Stimulated activated CD4-positive, alpha-beta T cell treated with anti-CD3 and anti-CD28 coated beads, Interleukin-12 subunit alpha, Interleukin-12 subunit beta, amount 100 ng/mL, for 4 hours (primary cell): Measurements from ENCODE around the gene ITPKB.
"Not testable (repeated sequence)": the region's sequence is repeated elsewhere in the genome, so short reads cannot be mapped to it uniquely, and the experiment has no call there.

Experiments
- DNase-seq: peaks from one replicate; pipeline ENCODE4 v3.0.0-alpha.2; 2020

ITPKB gene

DNA sequence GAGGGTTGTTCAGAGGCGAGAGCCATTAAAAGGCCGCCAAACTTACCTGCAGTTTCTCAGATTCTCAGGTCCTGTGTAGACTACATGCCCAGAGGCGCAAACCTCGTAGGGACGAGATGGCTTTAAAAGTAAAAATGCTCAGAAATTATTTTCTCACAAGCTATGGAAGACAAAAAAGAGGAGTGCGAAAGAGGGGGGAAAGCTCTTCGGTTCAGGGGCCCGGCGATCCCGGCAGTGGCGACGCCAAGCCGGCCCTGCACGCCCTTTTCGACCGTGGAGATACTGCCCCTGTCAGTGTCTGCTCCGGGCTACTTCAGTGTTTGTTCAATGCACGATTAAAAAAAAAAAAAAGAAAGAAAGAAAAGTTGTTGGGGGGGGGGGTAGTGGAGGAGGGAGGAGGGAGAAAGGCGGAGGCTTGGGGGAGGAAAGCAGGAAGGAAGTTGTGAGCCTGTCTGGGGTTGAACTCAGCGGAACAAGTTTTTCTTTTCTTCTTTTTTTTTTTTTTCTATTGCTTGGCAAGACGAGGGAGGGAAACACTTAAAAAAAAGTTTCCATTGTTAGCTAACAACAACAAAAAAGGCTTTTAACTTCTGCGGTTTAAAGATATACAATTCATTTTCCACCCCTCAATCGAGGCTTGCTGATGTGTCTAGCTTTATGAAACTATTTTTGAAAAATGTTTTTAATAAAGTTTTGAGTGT, at the start of gene ITPKB:
TSS of gene ITPKB (minus strand) at position 288 of the 701 bp plus-strand sequence. CDS start 1,824 bp downstream, outside the sequence.
- DNase-seq, result peak; percentile 43

DNA sequence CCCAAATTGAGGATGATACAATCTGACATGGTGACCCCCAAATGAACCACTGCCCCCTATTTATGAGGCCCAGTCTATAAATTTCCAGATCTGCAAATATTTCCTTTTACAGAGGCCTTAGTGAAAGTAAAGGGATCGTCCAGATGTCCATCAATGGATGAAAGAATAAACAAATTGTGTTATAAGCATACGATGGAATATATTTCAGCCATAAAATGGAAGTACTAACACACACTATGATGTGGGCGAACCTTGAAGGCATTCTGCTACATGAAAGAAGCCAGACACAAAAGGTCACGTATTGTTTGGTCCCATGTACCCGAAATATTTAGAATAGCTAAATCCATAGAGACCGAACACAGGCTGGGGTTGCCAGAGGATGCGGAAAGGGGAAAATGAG, 48.6 kb upstream of the ITPKB start:
- DNase-seq, result no peak

DNA sequence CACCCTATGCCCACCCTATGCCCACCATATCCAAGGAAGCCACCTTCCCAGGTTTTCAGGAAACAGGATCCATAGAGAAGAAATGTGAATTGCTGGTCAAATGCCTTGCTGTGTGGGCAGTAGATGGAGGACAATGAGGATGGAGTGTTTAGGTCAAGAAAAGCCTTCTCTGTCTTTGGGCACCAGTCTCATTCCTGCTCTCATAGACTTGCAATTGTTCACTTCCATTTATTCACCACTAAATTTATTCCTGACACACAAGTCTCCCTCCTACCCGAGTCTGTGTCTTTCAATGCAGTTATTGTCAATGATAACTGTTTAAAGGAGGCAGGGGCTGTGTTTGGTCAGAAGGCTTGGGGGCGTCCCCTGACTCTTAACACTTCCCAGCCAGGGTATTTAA, 48.0 kb upstream of the ITPKB start:
- no peak for DNase-seq

DNA sequence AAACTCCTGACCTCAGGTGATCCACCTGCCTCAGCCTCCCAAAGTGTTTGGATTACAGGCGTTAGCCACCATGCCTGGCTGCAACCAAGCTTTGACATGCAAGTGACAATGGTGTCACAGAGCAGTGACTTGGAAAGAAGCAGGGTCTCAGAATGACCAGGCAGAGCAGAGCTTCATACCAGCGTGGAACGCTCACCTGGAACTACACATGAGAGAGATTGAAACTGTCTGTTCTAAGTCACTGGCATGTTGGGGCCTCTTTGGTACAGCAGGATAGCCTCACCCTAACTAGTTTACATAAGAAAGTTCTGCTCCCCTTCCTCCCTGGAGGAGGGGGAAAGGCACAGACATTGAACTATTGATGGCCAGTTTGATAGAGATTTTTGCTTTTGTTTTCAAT, 47.5 kb upstream of the ITPKB start:
- DNase-seq, result no peak

DNA sequence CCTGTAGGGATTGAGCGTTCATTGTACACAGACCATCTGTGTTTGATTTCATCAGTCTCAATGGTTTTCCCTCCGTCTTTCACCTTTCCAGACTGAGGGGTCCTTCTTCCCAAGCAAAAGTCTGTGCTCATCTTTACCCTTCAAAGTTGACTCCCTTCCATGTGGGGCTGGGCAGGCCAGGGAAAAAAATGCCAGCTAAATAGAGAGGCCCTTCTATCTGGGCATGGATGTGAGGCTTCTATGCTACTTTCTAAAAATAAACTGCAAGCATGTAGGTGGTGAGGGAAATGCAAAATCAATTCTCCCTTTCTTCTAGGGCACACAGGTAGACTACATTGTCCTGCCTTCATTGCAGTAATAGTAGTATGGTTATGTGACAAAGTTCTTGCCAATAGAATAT, 46.7 kb upstream of the ITPKB start:
- no peak for DNase-seq

DNA sequence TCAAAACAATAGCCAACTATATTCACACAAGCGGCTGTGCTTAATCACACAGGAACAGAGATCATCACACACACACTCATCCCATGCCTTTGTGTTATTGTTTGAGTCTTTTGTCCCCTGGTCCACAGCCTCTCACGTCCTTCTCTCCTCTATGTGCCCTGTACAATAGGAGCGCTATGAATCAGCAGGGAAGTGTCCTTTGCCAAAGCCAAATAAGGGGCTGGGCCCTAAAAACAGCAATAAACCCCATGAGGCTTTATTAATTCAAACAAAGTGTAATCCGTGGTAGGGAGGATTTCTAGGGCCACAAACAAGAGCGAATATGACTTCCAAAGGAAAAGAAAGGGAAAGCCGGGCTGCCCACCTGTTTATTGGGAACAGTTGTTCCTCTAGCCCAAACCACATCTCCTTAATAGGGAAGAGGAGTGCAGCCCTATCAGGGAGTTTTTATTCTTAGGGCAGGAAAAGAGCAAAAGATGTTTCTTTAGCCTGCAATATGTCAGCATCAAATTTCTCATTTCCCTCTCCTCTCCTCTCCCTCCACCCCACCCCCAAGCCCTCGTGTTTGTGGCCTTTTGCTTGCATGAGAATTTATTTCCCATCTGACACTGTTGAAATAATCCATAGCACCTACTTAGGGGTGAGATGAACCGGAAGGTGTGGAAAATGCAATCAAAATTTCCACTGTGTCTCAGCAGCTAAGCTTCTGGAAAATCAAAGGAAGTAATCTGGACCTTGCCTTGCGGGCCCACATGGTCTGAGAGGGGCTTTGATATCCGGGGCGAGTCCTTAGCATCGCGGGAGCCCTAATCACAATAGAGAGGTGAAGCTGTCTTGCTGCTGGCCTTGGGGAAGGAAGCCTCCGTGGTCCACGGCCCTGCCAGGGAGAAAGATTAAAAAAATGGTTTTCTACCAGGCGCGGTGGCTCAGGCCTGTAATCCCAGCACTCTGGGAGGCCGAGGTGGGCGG, 45.3 kb upstream of the ITPKB start:
- no peak for DNase-seq

DNA sequence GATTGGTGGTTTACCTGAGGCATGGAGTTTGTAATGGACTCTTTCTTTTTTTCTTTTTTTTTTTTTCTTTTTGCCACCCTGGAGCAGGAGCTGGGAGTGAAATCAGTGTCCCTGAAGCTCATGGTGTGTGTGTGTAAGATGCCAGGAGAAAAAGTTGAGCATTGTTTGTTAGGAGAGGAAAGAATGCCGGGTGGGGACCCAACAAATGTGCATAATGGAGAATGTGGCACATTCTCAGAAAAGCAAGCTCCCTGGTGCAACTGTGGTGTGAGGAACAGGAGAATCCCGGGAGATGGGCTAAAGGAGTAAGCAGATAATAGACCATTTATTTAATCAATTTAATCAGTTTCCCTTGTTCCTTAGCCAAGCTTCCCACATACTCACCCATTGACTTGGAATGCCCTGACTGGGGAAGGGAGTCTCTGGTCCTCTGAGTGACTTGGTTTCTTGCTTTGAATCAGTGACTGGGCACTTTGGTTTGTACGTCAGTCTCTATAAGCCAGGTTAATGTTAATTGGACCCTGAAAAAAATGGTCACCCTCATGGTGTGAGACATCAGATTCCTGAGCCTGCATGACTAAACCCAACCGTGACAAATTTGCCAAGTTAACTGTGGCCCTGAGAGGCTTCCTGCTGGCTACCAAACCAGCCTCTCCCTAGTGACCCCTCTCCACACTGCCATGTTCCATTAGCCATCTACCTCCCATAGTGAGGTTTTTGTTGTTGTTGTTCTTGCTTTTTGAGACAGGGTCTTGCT, 43.9 kb upstream of the ITPKB start:
- DNase-seq, result no peak

DNA sequence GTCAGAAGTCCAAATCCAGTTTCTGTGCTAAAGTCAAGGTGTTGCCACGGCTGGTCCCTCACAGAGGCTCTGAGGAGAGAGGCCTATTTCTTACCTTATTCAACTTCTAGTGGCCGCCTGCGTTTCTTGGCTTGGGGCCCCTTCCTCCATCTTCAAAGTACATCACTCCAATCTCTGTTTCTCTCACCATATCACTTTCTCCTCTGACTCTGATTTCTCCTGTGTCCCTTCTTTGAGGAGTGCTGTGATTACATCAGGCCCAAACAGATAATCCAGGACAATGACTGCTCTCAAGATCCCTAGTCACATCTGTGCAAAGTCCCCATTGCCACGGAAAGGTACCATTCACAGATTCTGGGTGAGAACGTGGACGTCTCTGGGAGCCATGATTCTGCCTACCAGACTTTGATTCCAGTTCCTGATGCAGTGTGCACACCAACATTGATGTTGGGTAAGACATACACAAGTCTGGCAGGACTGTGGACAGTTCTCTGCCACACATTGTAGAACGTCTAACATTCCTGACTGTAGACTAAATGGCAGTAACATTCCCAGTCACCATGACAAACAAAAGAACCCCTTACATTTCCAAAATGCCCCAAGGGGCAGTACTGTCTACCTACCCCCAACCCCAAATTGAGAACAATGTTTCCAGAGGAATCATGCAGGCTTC, 43.0 kb upstream of the ITPKB start:
- no peak for DNase-seq

DNA sequence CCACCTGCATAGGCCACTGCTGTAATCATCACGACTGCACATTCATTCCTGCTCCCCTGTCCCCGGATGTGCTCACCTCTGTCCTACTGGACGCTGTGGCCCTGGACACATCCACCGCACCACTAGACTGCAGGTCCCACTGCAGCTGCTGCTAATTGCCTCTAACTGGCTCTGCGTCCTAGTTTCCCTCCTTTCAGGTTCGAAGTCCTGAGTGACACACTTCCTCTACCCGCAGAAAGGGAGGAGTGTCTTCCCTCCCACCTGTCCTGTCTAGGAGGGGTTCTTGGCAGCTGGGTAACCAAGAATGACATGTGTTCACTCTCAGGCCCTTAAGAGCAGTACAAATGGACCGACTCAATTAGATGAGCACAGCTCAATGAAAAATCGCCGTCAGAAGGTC, 40.5 kb upstream of the ITPKB start:
- DNase-seq, result no peak

DNA sequence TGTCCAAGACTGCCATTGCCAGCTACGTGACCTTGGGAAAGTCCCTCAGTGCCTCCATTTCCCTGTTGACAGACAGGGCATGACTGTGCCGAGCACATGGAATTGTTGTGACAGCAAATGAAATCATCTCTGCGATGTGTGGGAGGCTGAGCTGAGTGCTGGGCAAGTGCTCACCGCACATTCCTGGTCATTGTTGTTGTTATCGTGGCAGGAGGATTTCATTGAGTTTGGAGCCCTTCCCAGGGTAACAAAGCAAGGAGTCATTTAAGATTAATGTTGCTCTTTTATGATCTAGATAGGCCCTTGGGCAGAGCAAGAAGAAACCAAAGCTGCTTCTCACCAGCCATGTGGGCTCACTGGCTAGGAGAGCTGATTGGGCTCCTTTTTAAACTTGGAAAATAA, 39.6 kb upstream of the ITPKB start:
- DNase-seq, result no peak

DNA sequence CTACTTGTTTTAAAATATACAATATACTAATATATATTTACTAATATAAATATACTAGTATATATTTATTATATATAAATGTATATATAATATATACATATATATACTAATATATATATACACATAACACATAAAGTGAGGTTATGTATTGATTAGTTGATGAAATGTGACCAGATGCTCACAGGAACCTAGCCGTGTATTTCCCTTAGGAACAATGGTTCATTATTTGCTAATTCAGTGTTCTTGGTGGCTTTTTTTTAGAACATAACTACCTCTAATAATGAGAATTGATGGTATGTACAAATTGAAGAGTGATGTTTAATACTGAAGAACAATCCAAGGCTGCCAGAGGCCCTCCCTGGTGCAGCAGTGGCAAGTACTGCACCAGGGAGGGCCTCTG, 37.9 kb upstream of the ITPKB start:
- no peak for DNase-seq

DNA sequence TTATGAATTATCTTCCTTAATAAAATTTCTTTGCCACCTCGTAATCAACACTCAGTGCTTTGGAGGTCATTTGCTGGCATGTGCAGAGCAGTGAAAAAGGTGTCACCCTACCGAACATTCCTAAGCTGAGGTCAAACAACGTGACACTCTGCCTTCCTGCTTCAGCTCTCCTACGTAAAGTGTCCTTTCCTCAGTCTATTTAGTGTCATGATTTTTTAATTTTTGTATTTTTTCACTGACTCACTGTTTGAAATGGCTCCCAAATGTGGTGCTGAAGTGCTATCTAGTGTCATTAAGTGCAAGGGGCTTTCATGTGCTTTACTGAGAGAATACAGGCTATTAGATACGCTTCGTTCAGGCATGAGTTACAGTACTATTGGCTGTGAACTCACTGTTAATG, 37.0 kb upstream of the ITPKB start:
- DNase-seq, result no peak

DNA sequence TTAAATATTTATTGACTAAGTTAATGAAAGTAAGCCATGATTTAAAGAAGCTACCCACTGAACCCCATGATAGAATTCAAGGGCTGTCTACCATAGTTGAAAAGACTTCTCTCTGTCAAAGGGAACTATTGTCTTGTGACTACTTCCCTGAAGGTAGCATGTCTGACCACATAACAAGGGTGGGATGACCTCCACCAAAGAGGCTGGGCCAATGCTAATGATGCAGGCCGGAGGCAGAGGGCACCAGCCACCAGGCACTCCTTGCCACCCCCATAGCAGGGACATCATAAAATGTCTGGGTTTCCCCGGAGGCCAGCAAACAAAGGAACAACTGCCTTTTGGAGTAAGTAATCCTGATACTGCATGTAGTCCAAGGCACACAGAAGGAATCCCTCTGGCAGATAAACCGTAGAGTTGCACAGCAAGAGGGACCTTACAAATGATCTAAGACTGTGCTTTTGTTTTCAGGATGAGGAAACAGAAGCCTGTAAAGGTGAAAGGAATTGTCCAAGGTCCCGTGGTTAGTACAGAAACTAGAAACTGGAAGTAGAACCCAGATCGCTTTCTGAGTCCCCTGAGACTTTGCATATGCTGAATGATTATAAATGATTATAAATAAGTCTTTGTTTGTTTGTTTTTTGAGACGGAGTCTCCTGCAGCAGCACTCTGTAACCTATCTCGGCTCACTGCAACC, 33.5 kb upstream of the ITPKB start:
- DNase-seq, result no peak

DNA sequence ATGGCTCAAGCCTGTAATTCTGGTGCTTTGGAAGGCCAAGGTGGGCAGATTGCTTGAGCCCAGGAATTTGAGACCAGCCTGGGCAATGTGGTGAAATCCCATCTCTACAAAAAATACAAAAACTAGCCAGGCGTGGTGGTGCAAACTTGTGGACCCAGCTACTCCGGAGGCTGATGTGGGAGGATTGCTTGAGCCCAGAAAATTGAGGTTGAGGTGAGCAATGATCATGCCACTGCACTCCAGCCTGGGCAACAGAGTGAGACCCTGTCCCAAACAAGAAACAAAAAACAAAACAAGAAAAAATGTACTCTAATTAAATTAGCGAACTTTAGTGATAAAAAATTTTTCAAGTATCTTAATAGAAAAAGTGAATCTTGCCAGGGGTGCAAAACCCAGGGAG, 28.1 kb upstream of the ITPKB start:
- DNase-seq, result not testable (repeated sequence)

DNA sequence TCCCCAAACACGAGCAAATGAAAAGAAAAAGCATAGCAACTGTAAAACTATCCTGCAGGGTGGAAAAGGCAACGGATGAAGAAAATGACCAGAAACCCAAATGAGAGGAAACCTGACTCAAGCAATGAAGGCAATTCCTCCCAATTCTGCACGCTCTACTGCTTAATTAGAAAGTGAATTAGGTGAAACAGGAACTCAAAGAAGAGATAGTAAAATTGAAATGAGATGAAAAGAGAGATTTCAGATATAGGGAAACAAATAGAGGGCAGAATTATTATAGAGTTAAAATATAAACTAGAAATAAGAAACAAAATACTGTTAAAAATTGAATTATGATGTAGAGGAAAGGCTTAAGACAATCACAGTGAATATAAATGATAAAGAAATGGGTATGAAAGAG, 27.5 kb upstream of the ITPKB start:
- no peak for DNase-seq

DNA sequence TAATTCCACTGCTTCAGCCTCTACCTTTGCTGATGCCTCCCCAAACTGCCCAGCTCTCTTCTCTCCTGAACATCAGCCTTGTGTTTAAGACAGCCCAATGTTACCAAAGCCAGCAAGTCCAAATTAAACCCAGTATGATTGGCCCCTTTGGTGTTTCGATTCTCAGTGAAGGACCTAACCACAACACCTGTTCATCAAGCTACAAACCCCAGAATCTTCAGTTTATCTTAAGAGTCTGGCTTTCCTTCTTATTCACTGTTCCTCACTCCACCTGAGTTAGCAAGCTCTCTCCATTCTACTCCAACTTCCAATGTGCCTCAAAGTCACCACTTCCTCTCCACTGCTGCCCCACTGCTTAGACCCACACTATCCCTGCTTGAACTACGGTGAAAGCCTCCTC, 25.5 kb upstream of the ITPKB start:
- DNase-seq, result no peak

DNA sequence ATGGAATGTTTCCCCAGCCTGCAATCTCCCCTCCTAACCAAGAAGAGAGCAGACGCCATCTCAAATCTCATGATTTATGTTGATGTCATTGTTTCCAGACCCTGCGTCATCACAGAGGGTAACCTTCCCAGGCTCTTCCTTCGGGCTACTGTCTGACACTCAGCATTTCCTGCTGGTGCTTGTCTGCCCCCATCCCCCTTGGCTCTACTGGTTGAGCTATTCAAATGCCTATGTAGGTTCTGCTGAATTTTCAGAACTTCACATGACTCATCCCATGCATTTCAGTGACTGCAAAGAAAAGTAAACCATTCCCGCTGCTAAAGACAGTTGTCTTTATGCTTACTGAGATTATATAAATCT, 24.8 kb upstream of the ITPKB start:
- DNase-seq, result peak; percentile 17

DNA sequence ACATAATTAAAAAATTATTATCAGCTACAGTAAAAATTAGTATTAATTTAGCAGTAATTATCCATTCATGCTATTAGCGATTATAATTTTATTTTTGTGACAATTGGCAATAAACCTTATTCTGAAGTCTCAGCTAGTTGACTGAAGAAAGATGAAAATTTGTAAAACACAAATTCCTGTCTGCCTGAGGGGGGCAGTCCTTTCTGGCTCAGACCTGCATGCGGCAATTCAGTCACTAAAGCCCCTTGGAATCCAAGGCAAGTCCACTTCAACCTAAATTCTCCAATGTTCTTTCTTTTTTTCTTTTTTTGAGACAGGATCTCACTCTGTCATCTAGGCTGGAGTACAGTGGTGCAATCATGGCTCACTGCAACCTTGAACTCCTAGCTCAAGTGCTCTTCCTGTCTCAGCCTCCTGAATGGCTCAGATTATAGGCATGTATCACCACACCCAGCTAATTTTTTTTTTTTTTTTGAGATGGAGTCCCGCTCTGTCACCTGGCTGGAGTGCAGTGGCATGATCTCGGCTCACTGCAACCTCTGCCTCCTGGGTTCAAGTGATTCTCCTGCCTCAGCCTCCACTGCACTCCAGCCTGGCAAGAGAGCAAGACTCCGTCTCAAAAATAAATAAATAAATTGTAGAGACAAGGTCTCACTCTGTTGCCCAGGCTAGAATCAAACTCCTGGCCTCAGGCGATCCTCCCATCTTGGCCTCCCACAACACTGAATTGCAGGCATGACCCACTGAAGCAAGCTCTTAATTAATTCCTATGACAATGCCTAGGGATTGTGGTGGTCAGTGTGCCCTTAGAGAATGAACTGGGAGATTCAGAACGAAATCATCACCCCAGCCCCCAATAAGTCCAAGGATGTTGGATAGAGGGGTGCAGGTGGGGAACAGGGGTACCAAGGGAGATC, 24.2 kb upstream of the ITPKB start:
- no peak for DNase-seq

DNA sequence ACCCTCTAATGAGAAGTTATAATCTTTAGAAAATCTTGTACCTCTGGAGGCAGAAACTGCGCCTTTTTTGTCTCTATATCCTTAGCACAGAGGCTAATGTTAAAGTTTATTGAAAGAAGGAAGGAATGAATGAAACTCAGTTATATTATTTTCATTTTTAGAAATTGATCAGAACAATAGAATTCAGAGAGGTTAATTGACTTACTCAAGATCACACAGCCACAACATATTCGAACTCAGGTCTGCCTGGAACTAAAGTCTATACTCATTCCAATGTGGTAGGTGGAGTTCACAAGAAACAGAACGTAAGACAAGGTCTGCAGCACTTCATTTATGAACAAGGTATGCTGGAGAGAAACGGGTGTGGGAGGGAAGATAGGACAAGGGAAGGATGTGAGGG, 23.0 kb upstream of the ITPKB start:
- DNase-seq, result no peak

DNA sequence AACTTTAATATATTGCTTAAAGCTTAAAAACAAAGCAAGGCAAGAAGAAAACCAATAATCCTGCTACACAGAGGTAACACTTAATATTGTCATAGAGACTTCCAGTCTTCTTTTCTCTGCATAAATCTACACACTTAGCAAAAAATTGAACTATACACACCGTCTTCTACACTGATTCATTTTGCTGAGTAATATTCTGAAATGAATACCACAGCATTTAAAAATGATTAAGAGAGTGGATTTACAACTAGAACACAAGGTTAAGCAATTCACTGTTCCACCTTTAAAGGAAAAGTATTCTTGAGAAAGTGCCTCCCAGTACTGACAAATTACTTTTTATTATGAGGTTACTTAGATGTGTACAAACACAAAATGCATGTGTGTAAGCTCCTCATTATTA, 22.2 kb upstream of the ITPKB start:
- no peak for DNase-seq
